Stimulated activated CD4-positive, alpha-beta T cell treated with anti-CD3 and anti-CD28 coated beads, TNF-alpha, amount 100 ng/mL, for 24 hours (primary cell): ENCODE data around the gene TRIM45.
"Not testable (repeated sequence)": the region's sequence is repeated elsewhere in the genome, so short reads cannot be mapped to it uniquely, and the experiment has no call there.

Experiments used
- DNase-seq, 3 experiments: peaks; one replicate each; pipeline ENCODE4 v3.0.0-alpha.2; 2020; ENCODE audit warnings: low read depth in 3 of 3

Gene TRIM45

GRCh38 chr1:117130526-117130925 lies 9.0 kb upstream of the TRIM45 start:
- DNase-seq = no peak

GRCh38 chr1:117128323-117129079 lies 7.0 kb upstream of the TRIM45 start:
- DNase-seq = no peak

GRCh38 chr1:117127795-117128194 lies 6.2 kb upstream of the TRIM45 start:
- no peak for DNase-seq

- no peak for DNase-seq
Observed at GRCh38 chr1:117124661-117125060, 3.1 kb upstream of the TRIM45 start.

GRCh38 chr1:117123274-117123673 lies 1.7 kb upstream of the TRIM45 start:
- DNase-seq = no peak

- DNase-seq = no peak
Observed at GRCh38 chr1:117122330-117123025, 929 bp upstream of the TRIM45 start.

- peak in 1 of 3 experiments; percentile 18 for DNase-seq
Observed at GRCh38 chr1:117120774-117121588, 568 bp downstream of the TRIM45 start.

- not testable (repeated sequence) for DNase-seq
Observed at GRCh38 chr1:117119144-117119543, 2.4 kb downstream of the TRIM45 start.

GRCh38 chr1:117118137-117118536 lies 3.4 kb downstream of the TRIM45 start:
- no peak for DNase-seq

- no peak for DNase-seq
Observed at GRCh38 chr1:117117697-117118096, 3.9 kb downstream of the TRIM45 start.

GRCh38 chr1:117116784-117117130 lies 4.8 kb downstream of the TRIM45 start:
- no peak for DNase-seq

GRCh38 chr1:117116090-117116783 lies 5.3 kb downstream of the TRIM45 start:
- no peak for DNase-seq

- no peak for DNase-seq
Observed at GRCh38 chr1:117114877-117115276, 6.7 kb downstream of the TRIM45 start.

- no peak for DNase-seq
Observed at GRCh38 chr1:117113199-117113598, 8.3 kb downstream of the TRIM45 start.

GRCh38 chr1:117112047-117112717 lies 9.4 kb downstream of the TRIM45 start:
- no peak for DNase-seq

GRCh38 chr1:117110774-117111173 lies 10.8 kb downstream of the TRIM45 start:
- DNase-seq = no peak

- no peak for DNase-seq
Observed at GRCh38 chr1:117107364-117107763, 14.2 kb downstream of the TRIM45 start.

- DNase-seq = no peak
Observed at GRCh38 chr1:117106478-117106877, 15.1 kb downstream of the TRIM45 start.

- DNase-seq = no peak
Observed at GRCh38 chr1:117105722-117106121, 15.8 kb downstream of the TRIM45 start.

- DNase-seq = no peak
Observed at GRCh38 chr1:117104986-117105385, 16.6 kb downstream of the TRIM45 start.

GRCh38 chr1:117101858-117102257 lies 19.7 kb downstream of the TRIM45 start:
- DNase-seq = not testable (repeated sequence)
